Progenitor cell of endocrine pancreas (in vitro differentiated cells): Measurements from ENCODE around the gene MADD. TPM values are rescaled to one million over a fixed set of nuclear protein-coding genes. Genes with fewer than 3 reads are reported as not detected.

Experiments
- DNase-seq: peaks from one replicate; pipeline ENCODE4 v3.0.0; 2021; ENCODE audit warnings: low spot score; ENCODE audit not compliant: unreplicated experiment
- H3K27ac Mint-ChIP-seq: 2 replicates; pipeline ENCODE4 v1.8.0; 2021; ENCODE audit warnings: mild to moderate bottlenecking, moderate library complexity, mixed read lengths
- H3K27me3 Mint-ChIP-seq: 2 replicates; pipeline ENCODE4 v1.8.0; 2021; ENCODE audit warnings: mixed read lengths
- H3K36me3 Mint-ChIP-seq: 2 replicates; pipeline ENCODE4 v1.8.0; 2022; ENCODE audit warnings: mixed read lengths; ENCODE audit not compliant: insufficient read depth
- H3K4me1 Mint-ChIP-seq: 2 replicates; pipeline ENCODE4 v1.8.0; 2021; ENCODE audit warnings: low read depth, mixed read lengths
- H3K4me3 Mint-ChIP-seq: 2 replicates; pipeline ENCODE4 v1.8.0; 2021; ENCODE audit warnings: low read depth, mild to moderate bottlenecking, moderate library complexity, mixed read lengths
- H3K9me3 Mint-ChIP-seq: 2 replicates; pipeline ENCODE4 v1.8.0; 2021; ENCODE audit warnings: low read depth, mixed read lengths
- total RNA-seq: library from RNA; stranded (reverse); gene quantifications from 2 replicates; pipeline ENCODE4 v1.2.1, GENCODE V29; 2021
- TF ChIP-seq, protein P1 (sequence below): fragments of 200-600 bp; sonication (generic); IDR thresholded peaks from one replicate; pipeline ENCODE4 v1.5.0; 2021; ENCODE audit warnings: antibody characterized with exemption, mild to moderate bottlenecking; ENCODE audit not compliant: unreplicated experiment

Gene MADD
- total RNA-seq, 1 donor from 2014 or later = 66.5 TPM

DNA sequence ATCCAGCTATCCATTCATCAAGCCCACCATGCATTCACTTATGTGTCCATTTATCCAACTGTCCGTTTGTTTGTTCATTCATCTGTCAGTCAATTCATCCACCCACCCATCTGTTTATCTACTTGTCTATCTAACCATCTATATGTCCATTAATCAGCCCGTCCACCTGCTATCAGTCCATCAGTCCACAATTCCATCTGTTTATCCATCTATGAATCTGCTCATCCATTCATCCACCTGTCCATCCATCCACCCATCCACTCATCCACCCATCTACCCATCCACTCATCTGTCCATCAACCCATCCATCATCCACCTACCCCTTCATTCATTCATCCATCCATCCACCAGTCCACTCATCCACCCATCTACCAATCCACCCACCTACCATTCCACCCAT is 109.4 kb downstream of the MADD start:
- no peaks in the 10 kb centered on the region for H3K4me1 Mint-ChIP-seq
- H3K36me3 Mint-ChIP-seq = no peaks in the 10 kb centered on the region
- H3K4me3 Mint-ChIP-seq = no peak overlapping the region
- TF ChIP-seq, protein P1, sequence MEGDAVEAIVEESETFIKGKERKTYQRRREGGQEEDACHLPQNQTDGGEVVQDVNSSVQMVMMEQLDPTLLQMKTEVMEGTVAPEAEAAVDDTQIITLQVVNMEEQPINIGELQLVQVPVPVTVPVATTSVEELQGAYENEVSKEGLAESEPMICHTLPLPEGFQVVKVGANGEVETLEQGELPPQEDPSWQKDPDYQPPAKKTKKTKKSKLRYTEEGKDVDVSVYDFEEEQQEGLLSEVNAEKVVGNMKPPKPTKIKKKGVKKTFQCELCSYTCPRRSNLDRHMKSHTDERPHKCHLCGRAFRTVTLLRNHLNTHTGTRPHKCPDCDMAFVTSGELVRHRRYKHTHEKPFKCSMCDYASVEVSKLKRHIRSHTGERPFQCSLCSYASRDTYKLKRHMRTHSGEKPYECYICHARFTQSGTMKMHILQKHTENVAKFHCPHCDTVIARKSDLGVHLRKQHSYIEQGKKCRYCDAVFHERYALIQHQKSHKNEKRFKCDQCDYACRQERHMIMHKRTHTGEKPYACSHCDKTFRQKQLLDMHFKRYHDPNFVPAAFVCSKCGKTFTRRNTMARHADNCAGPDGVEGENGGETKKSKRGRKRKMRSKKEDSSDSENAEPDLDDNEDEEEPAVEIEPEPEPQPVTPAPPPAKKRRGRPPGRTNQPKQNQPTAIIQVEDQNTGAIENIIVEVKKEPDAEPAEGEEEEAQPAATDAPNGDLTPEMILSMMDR = no peak
- no peak overlapping the region for H3K27ac Mint-ChIP-seq
- H3K9me3 Mint-ChIP-seq = no peaks in the 10 kb centered on the region
- peaks cover 6% of the 10 kb centered on the region for H3K27me3 Mint-ChIP-seq
- no peak for DNase-seq

Other genes with a start within 250 kb of the MADD start
- 109 and 112 TPM in 2 replicates for gene ARFGAP2, start 93.3 kb upstream of the MADD start, total RNA-seq
- gene PACSIN3, start 83.7 kb upstream of the MADD start, total RNA-seq = 54.1 and 59.6 TPM in 2 replicates
- 31.4 and 32.0 TPM in 2 replicates for gene DDB2, start 55.2 kb upstream of the MADD start, total RNA-seq
- gene ACP2, start 21.3 kb upstream of the MADD start, total RNA-seq = 58.1 and 60.2 TPM in 2 replicates
- gene NR1H3, start 12.1 kb upstream of the MADD start, total RNA-seq = 25.8 and 26.7 TPM in 2 replicates
- 0.10 and 0.22 TPM in 2 replicates for gene MYBPC3, start 82.6 kb downstream of the MADD start, total RNA-seq
- not detected in 2 replicates for gene SPI1, start 108.4 kb downstream of the MADD start, total RNA-seq
- 38.3 and 42.4 TPM in 2 replicates for gene SLC39A13, start 138.5 kb downstream of the MADD start, total RNA-seq
- 101 and 103 TPM in 2 replicates for gene PSMC3, start 156.3 kb downstream of the MADD start, total RNA-seq
- gene RAPSN, start 179.0 kb downstream of the MADD start, total RNA-seq = 0.42 and 0.81 TPM in 2 replicates